GM19395 (cell line): ENCODE measurements around the gene ATG9B.
"Not testable (repeated sequence)": the region's sequence is repeated elsewhere in the genome, so short reads cannot be mapped to it uniquely, and the experiment has no call there.

Source experiments
- ATAC-seq: cut with Tn5 transposase; IDR thresholded peaks from one replicate; pipeline ENCODE4 v1.9.1; 2021; ENCODE audit warnings: mild to moderate bottlenecking, moderate library complexity; ENCODE audit not compliant: unreplicated experiment

The ATG9B gene

GRCh38 chr7:151058781-151059366 lies 34.6 kb upstream of the ATG9B start:
- no peak for ATAC-seq

DNA sequence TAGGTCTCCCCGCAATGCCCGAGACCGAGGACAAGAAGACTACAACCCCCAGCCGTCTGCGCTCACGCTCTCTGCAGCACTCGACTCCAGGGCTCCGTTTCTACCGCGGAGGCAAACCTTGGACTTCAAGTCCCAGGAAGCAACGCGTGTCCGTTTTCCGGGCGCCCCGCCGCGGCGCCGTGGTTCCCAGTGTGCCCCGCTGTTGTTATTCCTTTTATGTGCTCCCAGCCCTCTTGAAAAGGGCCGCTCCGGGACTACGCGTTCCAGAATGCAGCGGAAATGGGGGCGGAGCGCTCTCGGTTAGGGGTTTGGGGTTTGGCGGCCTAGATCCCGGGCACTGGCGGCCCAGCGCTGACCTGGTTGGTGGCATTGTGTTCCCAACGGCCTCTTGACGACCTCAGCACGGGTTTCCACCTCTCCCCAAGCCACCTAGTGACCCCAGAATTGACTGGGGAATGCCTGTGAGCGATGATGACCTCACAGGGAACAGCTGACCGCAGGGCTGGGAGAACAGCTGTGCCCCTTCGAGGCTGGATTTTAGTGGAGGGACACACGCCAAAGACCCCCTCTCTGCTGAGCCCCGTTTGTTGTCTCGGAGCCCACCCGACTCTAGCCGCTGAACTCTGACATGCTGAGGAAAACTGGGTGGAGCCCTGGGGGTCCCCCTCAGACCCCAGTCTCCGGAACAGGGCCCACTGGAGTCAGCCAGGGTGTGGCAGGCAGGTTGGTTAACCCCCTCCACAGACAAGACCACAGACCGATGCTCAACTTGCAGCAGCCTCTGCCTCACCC lies 33.9 kb upstream of the ATG9B start:
- peak; percentile 88 for ATAC-seq

GRCh38 chr7:151057506-151057988 lies 33.3 kb upstream of the ATG9B start, which contains the start of gene CDK5:
TSS of gene CDK5 (minus strand) at chr7:151057897. CDS start at chr7:151057848, 49 bp downstream.
- ATAC-seq = peak; percentile 28

DNA sequence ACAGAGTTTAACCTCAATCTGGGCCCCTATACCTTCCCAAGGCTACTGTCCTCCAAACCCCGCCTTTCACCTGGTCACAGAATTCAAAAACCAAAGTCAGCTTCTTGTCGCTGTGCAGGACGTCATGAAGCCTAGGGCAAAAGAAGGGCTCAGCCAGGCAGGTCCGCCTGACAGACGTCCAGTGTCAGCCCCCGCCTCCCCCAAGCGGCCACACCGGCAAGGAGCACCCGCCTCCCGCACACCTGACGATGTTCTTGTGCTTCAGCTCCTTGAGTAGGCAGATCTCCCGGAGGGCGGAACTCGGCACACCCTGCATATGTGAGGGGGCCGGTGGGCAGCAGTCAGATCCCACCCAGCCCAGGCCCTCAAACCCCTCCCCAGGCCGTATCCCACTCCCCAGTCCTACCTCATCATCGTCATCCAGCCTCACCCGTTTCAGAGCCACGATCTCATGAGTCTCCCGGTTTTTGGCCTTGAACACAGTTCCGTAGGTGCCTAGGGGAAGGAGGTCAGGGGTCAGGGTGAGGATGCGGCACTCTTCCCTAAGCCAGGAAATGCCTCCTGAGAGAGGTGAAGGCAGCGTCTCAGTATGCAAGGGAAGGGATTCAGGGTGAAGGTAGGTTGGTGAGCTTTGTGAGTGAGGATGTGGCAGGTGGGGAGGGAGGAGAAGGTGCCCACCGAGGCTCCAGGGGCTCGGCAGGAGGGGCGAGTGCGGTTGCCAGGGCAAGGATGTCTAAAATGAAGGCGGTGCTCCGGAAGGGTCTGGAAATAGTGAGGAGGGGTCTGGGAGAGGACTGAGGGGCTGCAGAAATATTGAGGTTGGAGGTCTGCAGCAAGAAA lies 32.6 kb upstream of the ATG9B start:
- ATAC-seq = no peak

GRCh38 chr7:151056283-151056665 lies 32.0 kb upstream of the ATG9B start:
- no peak for ATAC-seq

DNA sequence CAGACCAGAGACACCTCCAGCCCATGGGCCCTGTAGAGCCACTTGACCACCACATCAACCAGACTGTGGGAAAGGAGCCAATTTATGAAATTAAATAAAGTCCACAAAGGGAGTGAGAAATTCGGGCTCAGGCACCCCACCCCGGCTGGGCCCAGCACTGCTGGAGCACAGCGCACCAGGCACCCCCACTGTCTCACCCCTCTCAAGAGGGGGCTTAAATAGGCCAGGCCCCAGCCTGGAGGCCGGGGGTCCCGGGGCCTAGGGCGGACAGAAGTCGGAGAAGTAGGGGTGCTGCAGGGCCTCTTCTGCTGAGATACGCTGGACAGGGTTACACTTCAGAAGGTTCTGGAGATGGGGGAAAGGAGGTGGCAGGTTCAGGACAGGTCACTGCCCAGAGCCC lies 29.5 kb upstream of the ATG9B start:
- no peak for ATAC-seq

DNA sequence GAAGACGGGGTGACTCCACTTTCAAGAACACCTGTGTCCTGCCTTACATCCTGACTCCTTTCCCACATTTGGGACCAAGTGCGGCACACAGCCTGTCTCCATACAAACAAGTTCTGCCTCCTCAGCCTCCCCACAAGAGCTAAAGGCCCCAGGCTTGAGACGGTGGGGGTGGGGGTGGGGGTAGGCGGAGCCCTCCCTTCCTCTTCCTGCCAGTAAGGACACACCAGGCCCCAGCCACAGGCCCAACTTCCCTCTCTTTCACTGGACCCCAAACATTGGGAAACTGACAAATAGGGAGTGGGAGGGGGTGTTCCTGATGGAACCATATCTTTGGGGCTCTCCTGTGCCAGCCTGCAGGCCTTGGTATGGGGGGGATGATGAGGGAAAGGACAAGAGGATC lies 28.8 kb upstream of the ATG9B start:
- no peak for ATAC-seq

GRCh38 chr7:151051108-151051507 lies 26.8 kb upstream of the ATG9B start:
- ATAC-seq = no peak

- no peak for ATAC-seq
Measured at GRCh38 chr7:151048911-151049463, 24.7 kb upstream of the ATG9B start.

DNA sequence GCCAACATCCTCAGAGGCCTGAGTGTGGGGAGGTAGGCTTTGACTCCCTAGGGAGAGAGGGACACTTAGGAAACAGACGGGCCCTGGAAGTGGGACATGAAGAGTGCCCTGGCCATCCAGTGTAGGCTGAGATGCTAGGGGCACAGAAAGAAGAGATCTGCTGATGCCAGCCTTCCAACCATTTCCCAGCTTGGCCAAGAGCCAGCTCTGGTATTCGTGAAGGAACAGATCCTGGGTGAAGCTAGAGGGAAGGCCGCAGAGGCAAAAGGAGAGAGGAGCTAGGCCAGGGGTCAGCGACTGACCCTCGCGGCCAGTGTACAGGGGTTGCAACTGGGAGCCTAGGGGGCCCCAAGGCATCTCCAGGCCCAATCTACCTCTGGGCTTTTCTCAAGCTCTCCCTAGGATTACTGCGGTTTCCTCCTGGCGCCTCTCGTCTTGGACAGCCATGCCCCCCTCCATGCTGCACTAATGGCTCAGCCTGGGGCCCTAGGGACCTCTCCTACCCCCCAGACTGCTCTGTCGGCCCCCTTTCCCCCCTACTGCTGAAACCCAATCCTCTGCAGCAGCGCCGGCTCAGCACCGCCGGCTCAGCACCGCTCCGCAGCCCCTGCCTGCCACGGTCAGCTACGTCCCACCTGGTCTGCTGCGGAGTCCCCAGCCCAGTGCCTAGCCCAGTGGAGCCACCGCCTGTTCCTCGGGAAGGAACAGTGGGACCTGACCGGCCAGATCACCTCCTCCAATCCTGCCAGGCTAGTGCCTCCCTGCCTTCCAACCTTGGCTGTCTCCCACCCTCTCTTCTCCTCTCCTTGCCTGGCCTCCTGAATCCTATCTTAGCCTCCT lies 23.9 kb upstream of the ATG9B start, which contains the start of gene ASIC3:
TSS of gene ASIC3 (plus strand) at position 556 of the 840 bp plus-strand sequence. CDS start 355 bp downstream, outside the sequence.
- ATAC-seq = no peak

- no peak for ATAC-seq
Measured at GRCh38 chr7:151046603-151047573, 22.6 kb upstream of the ATG9B start.

GRCh38 chr7:151045967-151046366 lies 21.7 kb upstream of the ATG9B start:
- no peak for ATAC-seq

DNA sequence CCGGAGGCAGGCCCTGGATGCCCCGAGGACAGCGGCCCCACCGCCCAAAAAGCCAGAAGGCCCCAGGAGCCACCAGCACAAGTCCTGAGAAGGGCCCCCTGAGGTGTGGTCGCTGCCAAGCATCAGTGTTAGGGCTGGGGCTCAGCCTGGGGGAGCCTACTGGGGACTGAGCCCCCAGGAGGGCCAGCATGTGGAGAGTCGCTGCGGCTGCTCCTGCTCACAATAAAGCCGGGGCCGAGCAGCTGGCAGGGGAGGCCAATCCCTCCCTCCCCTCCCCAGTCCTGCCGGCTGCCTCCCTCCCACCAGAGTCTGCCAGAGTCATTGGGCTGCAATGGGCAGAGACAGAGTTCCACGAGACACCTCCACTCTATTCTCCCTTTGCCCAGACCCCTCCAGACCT lies 21.0 kb upstream of the ATG9B start:
- ATAC-seq = no peak

DNA sequence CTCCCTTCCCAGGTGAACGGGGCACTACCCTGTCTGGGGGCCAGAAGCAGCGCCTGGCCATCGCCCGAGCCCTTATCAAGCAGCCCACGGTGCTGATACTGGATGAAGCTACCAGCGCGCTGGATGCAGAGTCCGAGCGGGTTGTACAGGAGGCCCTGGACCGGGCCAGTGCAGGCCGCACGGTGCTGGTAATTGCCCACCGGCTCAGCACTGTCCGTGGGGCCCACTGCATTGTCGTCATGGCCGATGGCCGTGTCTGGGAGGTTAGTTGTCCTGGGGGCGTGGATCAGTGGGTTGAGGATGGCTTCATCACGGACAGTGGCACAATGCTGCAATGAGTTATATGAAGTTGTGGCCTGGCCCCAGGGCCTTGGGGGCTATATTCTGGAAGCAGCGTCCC lies 19.7 kb upstream of the ATG9B start:
- no peak for ATAC-seq

DNA sequence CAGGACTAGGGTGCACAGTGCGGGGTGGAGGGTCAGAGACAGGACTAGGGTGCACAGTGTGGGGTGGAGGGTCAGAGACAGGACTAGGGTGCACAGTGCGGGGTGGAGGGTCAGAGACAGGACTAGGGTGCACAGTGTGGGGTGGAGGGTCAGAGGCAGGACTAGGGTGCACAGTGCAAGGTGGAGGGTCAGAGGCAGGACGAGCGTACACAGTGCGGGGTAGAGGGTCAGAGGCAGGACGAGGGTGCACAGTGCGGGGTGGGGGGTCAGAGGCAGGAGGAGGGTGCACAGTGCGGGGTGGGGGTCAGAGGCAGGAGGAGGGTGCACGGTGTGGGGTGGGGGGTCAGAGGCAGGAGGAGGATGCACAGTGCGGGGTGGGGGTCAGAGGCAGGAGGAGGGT lies 19.2 kb upstream of the ATG9B start:
- ATAC-seq = not testable (repeated sequence)

DNA sequence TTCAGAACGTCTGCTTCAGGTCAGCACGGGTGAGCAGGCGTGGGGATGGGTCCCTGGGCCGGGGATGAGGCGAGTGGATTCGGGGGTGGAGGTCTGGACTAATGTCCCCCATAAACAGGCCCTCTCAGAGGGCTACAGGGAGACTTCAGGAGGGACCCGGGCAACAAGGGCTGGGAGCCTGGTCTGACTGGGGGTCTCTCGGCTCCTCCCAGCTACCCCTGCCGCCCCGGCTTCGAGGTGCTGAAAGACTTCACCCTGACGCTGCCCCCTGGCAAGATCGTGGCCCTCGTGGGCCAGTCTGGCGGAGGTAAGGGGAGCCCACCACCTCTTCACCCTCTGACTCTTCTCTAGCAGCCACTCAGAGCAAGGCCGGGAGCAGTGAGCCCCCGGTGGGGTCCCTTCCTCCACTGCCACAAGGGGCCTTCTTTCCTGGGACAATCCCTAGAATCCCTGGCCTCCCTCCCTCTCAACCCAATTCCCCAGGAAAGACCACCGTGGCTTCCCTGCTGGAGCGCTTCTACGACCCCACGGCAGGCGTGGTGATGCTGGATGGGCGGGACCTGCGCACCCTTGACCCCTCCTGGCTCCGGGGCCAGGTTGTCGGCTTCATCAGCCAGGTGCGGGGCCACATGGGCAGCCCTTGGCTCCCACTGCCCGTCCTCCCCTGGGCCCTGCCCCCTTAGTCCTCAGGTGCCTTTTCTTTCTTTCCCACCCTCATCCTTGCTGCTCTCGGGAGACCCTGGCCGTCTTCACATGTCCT lies 16.5 kb upstream of the ATG9B start:
- ATAC-seq = no peak

DNA sequence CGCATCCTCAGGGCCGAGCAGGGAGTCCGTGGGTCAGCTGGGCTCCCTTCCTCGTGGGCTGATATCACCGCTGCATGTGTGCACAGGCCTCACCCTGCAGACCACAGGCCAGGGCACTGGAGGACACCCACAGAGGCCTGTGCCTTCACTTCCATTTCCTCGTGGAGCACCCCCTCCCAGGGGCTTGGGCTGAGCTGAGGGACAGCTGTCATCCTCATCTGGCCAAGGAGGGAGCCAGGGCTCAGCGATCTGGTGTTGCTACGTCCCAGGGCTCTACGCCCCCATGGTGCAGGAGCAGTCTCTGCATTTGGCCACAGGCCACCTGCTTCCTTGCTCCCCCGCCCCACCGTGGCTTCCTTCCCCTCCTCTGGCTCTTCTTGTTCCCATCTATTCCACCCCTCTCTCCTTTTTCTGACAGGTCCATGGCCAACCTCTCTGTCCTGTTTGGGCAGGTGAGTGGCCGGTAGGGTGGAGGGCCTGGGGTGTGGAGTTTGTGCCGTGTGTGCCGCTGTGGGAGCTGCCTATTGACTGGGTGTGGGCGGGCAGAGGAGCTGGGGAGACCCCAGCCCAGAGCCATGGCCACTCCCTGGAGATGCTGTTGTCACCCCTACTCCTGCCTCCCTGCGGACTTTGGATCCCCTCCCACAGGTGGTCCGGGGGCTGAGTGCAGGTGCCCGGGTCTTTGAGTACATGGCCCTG lies 15.7 kb upstream of the ATG9B start:
- ATAC-seq = no peak
